HS-27A (cell line): ENCODE data around the gene DYSF.
A peak's percentile ranks its signal among the peaks of the same experiment; 100 is the strongest.

Experiments used
- DNase-seq: peaks from one replicate; pipeline ENCODE4 v3.0.0-alpha.2; 2012; ENCODE audit warnings: low read depth, missing footprints

The DYSF gene

DNA sequence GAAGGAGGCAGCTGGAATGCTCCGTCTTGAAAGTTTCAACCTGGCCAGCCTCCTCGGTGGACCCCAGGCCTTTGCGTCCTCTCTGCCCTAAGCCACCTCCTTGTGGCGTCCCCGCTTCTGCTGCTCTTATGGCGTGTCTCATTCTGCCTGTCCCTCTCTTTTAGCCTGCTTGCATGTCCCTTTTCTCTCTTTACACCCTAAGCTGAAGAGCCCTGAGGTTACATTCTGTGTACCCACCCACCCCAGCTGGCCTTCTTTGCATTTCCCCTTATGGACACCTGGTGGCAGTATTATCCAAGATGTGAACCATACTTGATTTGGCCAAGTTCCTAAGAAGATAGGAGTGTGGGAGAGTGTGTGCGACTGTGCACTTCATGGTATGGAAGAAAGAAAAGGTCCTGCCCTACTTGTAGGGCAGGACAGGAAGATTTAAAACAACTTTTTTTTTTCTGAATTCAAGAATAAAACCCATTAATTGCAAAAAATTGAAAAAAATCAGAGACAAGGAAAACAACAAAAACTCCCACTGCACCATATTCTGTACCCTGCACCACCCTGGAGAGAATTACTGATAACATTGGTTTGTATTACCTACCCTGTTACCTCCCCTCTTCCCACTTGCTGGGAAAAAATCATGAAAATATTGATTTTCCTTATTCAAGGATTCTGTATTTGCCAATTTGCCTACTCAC, 77.4 kb downstream of the DYSF start:
- DNase-seq = no peak

DNA sequence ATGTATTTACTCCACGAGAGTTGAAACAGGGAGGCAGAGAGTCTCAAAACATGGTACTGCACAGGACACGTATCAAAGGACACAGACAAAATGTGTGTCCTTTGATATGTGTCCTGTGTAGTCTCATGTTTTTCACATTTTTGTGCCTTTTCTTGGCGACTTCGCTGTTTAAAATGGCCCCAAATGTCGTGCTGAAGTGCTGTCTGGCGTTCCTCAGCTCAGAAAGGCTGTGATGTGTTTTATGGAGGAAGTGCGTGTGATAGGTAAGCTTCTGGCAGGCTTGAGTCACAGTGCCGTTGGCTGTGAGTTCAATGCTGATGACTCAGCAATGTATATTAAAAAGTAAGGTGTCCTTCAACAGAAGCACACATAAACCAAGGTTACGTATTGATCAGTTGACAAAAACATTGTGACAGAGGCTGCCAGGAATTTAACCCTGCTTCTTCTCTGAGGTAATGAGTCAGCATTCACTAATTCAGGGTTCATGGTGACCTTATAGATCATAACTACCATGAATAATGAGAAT, 78.2 kb downstream of the DYSF start:
- peak; percentile 2 for DNase-seq

- no peak for DNase-seq
These were observed 79.0 kb downstream of the DYSF start for GRCh38 chr2:71532327-71532726.

GRCh38 chr2:71534201-71534600, 80.8 kb downstream of the DYSF start:
- DNase-seq = no peak

GRCh38 chr2:71534826-71535225, 81.5 kb downstream of the DYSF start:
- no peak for DNase-seq

DNA sequence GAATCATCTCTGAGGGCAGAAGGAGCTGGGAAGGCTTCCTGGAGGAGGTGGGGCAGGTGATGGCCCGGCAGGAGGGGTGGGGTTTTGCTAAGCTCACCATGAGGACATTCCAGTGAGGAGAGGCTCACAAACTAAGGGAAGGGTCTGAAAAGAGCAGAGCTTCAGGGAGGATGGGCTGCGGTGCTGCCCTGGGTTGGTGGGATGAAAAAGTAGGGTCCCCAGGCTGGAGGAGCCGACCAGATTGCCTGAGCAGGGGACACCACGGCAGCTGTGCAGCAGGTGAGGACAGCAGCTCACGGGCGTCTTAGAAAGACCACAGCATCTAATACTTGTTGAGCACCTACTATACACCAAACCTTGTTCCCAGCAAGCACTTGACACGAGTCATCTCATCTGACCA, 82.2 kb downstream of the DYSF start:
- no peak for DNase-seq

DNA sequence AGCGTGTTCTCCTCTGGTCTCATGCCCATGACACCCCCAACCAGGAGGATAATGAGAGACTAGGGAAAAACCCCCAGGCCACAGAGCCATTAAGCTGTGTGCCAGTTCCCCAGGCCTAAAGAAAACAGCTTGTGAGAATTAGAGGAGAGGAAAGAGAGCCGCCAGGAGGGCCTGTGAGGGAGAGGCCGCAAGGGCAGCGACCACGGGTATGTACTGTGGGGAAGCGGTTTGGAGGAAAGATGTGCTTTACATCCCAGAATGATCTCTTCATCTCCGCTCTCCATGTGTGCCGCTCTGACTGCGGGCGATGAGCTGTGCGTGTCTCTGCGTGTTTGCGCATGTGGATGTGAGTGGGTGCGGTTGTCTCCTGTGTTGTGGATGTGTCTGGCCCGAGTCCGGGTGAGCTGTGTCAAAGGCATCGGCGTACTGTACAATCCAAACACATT, 82.9 kb downstream of the DYSF start:
- DNase-seq = no peak

DNA sequence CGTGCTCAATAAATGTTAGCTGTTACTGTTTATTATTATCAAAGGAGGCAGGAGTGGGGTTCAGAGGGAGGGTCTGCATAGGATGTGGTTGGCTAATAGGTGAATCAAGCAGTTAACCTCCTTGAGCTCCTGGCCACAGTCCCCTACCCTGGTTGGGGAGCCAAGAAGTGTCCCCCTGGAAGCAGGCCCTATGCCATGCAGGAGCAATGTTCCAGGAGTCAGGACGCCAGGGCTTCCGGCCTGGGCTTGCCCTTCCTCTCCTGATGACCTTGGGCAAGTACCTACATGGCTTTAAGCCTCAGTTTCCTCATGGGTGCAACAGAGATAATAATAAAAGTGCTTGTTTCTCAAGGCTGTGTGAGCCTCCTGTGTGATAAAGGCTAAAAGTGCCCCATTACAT, 84.9 kb downstream of the DYSF start:
- DNase-seq = no peak

GRCh38 chr2:71538656-71539265, 85.4 kb downstream of the DYSF start:
- no peak for DNase-seq

- DNase-seq = no peak
These were observed 87.5 kb downstream of the DYSF start for GRCh38 chr2:71540818-71541217.

GRCh38 chr2:71544919-71545571, 91.7 kb downstream of the DYSF start:
- DNase-seq = no peak

DNA sequence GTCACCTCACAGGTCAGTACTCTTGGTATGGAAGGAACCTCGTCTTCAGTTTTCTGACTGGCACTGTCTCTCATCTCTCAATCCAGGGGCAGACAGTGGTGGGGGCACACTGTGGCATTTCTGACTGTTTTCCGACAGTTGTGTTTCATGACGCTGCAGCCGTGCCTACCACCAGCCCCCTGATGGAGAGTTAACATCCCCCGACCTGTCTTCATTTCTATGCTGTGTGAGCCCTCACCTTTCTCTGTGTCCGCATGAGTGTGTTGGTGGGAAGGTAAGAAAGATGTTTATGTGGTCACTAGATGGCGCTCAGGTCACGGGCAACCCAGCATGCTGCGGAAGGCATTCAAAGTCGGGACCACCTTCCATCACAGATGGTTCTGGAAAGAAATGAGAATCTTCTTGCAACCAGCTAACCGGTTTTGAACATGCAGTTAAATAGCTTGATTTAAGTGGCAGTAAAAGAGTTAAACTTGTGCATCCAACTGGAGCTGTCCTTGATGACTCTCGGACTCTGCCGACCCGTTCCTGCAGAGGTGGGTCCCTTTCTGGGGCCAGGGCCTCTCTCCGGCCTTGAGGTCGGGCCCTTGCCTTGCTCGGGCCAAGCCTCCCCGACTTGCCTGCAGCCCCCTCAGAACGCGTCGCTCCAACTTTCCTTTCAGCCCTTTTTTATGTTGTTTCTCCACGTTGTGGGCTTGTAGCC, 92.4 kb downstream of the DYSF start:
- no peak for DNase-seq

DNA sequence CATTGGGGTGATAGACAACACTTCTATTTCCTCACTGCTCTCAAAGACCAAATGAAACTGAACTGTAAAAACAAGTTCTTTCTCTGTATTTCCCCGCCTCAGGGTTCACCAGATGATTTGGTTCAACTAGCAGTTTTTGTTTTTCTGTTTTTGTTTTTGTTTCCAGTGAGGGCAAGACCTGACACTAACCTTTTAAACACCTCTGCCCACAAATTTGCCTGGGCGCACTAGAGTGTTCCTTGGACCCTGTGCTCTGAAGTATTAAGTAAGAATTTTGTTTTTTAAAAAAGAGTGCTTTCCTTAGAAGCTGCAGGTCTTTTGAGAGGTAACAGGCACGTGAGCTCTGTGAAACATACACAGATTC, 92.9 kb downstream of the DYSF start:
- no peak for DNase-seq

DNA sequence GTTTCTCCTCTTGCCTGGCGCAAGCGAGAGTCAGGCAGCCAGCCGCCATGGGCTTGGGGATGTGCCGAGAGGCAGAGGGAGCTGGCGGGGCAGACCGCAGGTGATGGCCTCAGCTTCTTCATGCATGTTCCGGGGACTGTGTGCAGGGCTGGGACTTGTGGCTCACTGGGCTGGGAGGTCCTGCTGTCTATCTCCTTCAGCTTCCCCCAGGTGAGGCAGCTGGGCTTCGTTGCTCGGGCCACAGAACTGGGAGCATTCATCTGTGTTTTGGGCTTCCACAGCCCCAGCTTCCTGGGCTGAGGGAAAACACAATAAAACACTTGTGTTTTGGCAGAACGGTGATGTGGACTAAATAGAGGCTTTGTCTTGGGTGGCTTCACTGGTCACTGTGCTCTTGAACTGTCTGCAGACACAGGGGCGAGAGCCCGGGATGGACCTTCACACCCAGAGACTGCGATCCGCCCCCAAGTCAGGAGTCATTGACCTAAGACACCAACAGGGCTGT, 93.5 kb downstream of the DYSF start:
- no peak for DNase-seq

DNA sequence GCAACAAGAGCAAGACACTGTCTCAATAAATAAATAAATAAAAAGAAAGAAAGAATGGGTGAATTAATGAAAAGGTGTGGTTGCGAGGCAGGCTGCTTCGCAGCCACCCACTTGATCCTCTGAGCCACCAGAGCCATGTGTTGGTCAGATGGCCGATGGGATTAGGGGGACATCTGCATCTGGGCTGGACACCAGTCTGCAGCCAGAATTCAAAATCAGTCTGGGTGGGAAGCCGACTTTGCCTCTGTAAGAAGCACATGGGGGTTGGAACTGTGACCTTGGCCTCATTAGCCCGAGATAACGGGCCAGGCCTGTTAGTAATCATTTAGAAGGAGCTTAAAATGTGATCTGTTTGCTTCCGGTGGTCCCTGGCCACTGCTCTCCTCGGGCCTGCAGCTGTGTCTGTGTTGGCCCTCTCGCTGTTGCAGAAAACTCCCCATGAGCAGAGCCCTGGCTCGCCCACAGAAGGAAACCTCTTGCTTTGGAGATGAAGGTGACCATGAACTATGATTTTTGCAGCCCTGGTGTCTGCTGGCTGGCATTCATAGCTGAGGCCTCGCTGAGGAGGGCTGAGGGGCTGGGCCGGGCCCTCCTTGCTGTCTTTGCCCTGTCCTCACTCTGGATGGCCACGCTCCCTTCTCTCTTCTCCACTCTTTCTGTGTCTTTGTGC, 94.4 kb downstream of the DYSF start:
- DNase-seq = no peak

- DNase-seq = no peak
These were observed 95.5 kb downstream of the DYSF start for GRCh38 chr2:71548646-71549425.

GRCh38 chr2:71550801-71551630, 97.7 kb downstream of the DYSF start:
- DNase-seq = no peak

DNA sequence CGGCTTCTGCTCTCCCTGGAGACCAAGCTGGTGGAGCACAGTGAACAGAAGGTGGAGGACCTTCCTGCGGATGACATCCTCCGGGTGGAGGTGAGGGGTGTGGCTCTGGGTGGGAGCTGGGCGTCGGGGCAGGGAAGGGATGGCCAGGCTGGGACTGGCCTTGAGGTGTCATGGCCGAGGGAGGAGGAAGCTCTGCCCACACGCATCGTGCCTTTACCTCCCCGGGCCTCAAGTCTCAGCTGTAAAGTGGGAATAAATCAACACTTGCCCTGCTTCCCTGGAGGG, 98.2 kb downstream of the DYSF start:
- no peak for DNase-seq

DNA sequence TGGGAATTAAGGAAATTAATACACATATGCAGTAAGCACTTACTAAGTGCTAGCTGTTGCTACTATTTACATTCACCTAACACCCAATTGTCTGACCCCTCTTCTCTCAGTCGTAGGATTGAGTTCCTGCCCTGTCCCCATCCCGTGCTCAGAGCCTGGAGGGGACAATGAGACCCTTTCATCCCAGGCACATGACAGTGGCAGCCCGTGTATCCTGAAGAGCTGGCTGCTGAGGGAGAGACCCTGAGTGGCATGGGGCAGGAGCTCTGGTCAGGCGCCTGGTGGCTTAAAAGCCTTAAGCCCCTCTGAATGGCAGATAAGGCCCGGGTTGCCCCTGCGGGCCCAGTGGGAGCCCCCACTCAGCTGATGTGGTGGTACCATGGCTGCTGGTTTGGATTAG, 99.0 kb downstream of the DYSF start:
- DNase-seq = no peak

DNA sequence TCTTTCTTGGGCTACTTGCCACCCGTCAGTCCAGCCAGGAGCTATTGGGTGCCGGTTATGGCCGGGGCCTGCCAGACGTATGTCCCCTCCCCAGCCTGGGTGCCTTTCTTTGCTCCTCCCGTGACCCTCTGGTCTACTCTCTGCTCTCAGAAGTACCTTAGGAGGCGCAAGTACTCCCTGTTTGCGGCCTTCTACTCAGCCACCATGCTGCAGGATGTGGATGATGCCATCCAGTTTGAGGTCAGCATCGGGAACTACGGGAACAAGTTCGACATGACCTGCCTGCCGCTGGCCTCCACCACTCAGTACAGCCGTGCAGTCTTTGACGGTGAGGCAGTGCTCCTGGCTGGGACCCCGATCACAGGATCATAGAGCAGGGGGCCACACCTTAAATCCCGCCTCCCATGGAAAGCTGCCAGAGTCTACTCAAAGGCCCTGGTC, 99.5 kb downstream of the DYSF start:
- no peak for DNase-seq
